ENCODE results near the gene POU2F1.
A peak's percentile ranks its signal among the peaks of the same experiment; 100 is the strongest.

Gene POU2F1

GRCh38 chr1:167387251-167387910 is 166.7 kb downstream of the POU2F1 start:
- ATAC-seq (replicated peaks; ENCODE audit: extremely low read depth, poor library complexity, severe bottlenecking), result no peak
- peaks cover 24% of the 10 kb centered on the region for H3K36me3 Mint-ChIP-seq (ENCODE audit: insufficient read depth)

GRCh38 chr1:167388976-167389375 is 168.3 kb downstream of the POU2F1 start:
- no peak overlapping the region for H3K4me3 Mint-ChIP-seq
- DNase-seq (ENCODE audit: low spot score in 2 of 2) (no peak), ATAC-seq (replicated peaks; ENCODE audit: extremely low read depth, poor library complexity, severe bottlenecking) (no peak)
- no peaks in the 10 kb centered on the region for H3K9me3 Mint-ChIP-seq
- peaks cover 21% of the 10 kb centered on the region for H3K36me3 Mint-ChIP-seq (ENCODE audit: insufficient read depth)
- H3K27ac Mint-ChIP-seq (ENCODE audit: low read depth), result no peak overlapping the region
- H3K4me1 Mint-ChIP-seq, result no peaks in the 10 kb centered on the region
- no peaks in the 10 kb centered on the region for H3K27me3 Mint-ChIP-seq

More at GRCh38 chr1:167387251-167387910, 166.7 kb downstream of the POU2F1 start:
- no peak overlapping the region for H3K27ac Mint-ChIP-seq (ENCODE audit: low read depth)
- H3K9me3 Mint-ChIP-seq, result no peaks in the 10 kb centered on the region
- H3K4me1 Mint-ChIP-seq, result no peaks in the 10 kb centered on the region
- no peaks in the 10 kb centered on the region for H3K27me3 Mint-ChIP-seq
- no peak for DNase-seq (ENCODE audit: low spot score in 2 of 2)
- H3K4me3 Mint-ChIP-seq, result no peak overlapping the region

DNA sequence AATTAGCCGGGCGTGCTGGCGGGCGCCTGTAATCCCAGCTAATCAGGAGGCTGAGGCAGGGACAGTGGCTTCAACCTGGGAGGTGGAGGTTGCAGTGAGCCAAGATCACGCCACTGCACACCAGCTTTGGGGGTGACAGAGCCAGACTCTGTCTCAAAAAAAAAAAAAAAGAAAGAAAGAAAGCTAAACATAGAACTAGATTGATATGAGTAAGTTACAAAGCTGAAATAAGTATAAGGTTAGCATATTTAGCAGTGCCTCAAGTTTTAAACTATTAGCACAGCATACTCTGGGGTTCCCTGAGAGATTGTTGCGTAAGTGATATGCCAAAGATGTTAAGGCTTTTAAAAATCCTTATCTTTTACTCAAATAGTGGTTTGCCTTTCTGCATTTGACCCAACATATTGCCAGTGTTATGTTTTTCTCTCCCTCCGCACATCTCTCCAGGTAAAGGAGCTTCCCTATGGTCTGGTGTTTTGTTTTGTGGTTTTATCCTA is 171.6 kb downstream of the POU2F1 start:
- H3K27ac Mint-ChIP-seq (ENCODE audit: low read depth), result no peak overlapping the region
- no peak for ATAC-seq (replicated peaks; ENCODE audit: extremely low read depth, poor library complexity, severe bottlenecking)
- no peak overlapping the region for H3K4me3 Mint-ChIP-seq
- H3K36me3 Mint-ChIP-seq (ENCODE audit: insufficient read depth), result peaks cover 14% of the 10 kb centered on the region
- H3K27me3 Mint-ChIP-seq, result no peaks in the 10 kb centered on the region
- no peaks in the 10 kb centered on the region for H3K9me3 Mint-ChIP-seq
- DNase-seq (ENCODE audit: low spot score in 2 of 2), result no peak
- no peaks in the 10 kb centered on the region for H3K4me1 Mint-ChIP-seq

DNA sequence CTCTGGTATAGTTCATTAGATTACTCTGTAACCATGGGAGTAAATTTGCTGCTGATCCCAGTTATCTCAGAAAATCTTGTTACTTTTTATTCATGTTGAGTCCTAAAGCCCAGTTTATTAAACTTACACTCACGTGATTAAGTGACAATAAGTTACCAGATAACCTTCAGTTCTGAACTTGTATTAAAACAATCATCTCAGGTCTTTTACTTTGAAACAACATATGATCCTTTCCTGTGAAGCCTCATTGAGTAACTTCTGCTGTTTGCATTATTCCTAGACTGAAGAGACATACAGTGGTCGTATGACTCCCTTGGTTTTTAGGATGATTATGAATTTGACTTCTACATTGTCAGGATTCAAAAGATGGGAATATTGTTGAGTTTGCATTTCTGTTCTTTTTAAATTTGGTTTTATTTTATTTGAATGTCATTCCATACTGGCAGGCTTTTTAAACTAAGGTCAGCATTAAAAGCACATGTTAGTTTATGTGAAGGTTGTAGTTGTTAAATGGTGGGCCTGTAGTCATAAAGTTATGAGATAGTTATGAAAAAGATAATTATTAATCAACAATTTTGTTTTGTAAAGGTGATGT is 179.8 kb downstream of the POU2F1 start:
- no peak for DNase-seq (ENCODE audit: low spot score in 2 of 2)
- no peak overlapping the region for H3K4me3 Mint-ChIP-seq
- no peak overlapping the region for H3K27ac Mint-ChIP-seq (ENCODE audit: low read depth)
- H3K4me1 Mint-ChIP-seq, result no peaks in the 10 kb centered on the region
- H3K9me3 Mint-ChIP-seq, result no peaks in the 10 kb centered on the region
- ATAC-seq (replicated peaks; ENCODE audit: extremely low read depth, poor library complexity, severe bottlenecking), result no peak
- peaks cover 15% of the 10 kb centered on the region for H3K36me3 Mint-ChIP-seq (ENCODE audit: insufficient read depth)
- H3K27me3 Mint-ChIP-seq, result no peaks in the 10 kb centered on the region

DNA sequence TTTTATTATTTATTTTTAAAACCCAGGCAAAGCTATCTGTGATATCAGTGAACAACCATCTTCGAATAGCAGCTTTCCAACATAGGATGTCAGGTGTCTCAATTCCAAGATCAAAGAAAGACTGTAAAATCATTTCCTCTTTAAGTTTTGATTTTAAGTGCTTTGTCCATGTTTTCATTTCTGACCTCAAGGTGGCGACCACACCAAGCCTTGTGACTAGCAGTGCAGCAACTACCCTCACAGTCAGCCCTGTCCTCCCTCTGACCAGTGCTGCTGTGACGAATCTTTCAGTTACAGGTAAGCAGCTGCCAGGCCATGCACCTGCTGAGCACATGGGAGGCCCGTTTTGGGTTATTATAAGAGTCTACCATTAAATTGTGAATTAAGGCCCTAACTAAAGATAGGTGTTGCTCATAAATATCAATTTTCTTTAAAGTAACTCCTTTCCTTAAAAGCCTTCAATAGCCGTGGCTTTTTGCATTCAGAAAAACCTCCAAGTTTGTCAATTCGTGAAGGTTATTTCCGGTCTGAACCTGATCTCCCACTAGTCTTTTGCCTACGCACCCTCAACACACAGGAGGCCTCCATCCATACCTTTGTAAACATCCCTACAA is 180.7 kb downstream of the POU2F1 start:
- DNase-seq (ENCODE audit: low spot score in 2 of 2) (peak in 1 of 2 donors; percentile 19), ATAC-seq (replicated peaks; ENCODE audit: extremely low read depth, poor library complexity, severe bottlenecking) (peak; percentile 52)
- H3K9me3 Mint-ChIP-seq, result no peaks in the 10 kb centered on the region
- H3K36me3 Mint-ChIP-seq (ENCODE audit: insufficient read depth), result peaks cover 22% of the 10 kb centered on the region
- H3K27me3 Mint-ChIP-seq, result no peaks in the 10 kb centered on the region
- no peaks in the 10 kb centered on the region for H3K4me1 Mint-ChIP-seq
- H3K27ac Mint-ChIP-seq (ENCODE audit: low read depth), result no peak overlapping the region
- H3K4me3 Mint-ChIP-seq, result no peak overlapping the region

- Mint-ChIP-seq H3K9me3 (no peaks in the 10 kb centered on the region), H3K4me1 (no peaks in the 10 kb centered on the region), H3K27ac (ENCODE audit: low read depth) (no peak overlapping the region), H3K36me3 (ENCODE audit: insufficient read depth) (peaks cover 17% of the 10 kb centered on the region), H3K27me3 (no peaks in the 10 kb centered on the region), H3K4me3 (no peak overlapping the region)
- ATAC-seq (replicated peaks; ENCODE audit: extremely low read depth, poor library complexity, severe bottlenecking) (no peak), DNase-seq (ENCODE audit: low spot score in 2 of 2) (no peak)
Measured at GRCh38 chr1:167404161-167404888, 183.6 kb downstream of the POU2F1 start.

GRCh38 chr1:167404908-167405307 is 184.2 kb downstream of the POU2F1 start:
- no peak overlapping the region for H3K4me3 Mint-ChIP-seq
- H3K4me1 Mint-ChIP-seq, result no peaks in the 10 kb centered on the region
- ATAC-seq (replicated peaks; ENCODE audit: extremely low read depth, poor library complexity, severe bottlenecking) (no peak), DNase-seq (ENCODE audit: low spot score in 2 of 2) (no peak)
- H3K9me3 Mint-ChIP-seq, result no peaks in the 10 kb centered on the region
- peaks cover 17% of the 10 kb centered on the region for H3K36me3 Mint-ChIP-seq (ENCODE audit: insufficient read depth)
- H3K27ac Mint-ChIP-seq (ENCODE audit: low read depth), result no peak overlapping the region
- H3K27me3 Mint-ChIP-seq, result no peaks in the 10 kb centered on the region

DNA sequence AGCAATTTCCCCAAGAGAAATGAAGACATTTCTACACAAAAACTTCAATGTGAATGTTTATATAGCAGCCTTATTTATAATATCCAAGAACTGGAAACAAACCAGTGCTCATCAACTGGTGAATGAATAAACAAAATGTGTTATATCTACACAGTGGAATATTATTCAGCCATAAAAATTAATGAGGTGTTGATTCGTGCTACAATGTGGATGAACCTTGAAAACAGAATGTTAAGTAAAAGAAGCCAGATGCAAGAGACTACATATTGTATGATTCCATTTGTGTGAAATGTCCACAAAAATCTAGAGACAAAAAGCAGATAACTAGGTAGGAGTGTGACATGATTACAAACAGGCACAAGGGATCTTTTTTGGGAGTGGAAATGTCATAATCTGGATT is 187.7 kb downstream of the POU2F1 start:
- no peaks in the 10 kb centered on the region for H3K27me3 Mint-ChIP-seq
- no peak overlapping the region for H3K4me3 Mint-ChIP-seq
- H3K4me1 Mint-ChIP-seq, result no peaks in the 10 kb centered on the region
- peaks cover 12% of the 10 kb centered on the region for H3K36me3 Mint-ChIP-seq (ENCODE audit: insufficient read depth)
- H3K9me3 Mint-ChIP-seq, result no peaks in the 10 kb centered on the region
- ATAC-seq (replicated peaks; ENCODE audit: extremely low read depth, poor library complexity, severe bottlenecking) (no peak), DNase-seq (ENCODE audit: low spot score in 2 of 2) (no peak)
- no peak overlapping the region for H3K27ac Mint-ChIP-seq (ENCODE audit: low read depth)

GRCh38 chr1:167409183-167409582 is 188.5 kb downstream of the POU2F1 start:
- Mint-ChIP-seq H3K27me3 (no peaks in the 10 kb centered on the region), H3K4me1 (no peaks in the 10 kb centered on the region), H3K27ac (ENCODE audit: low read depth) (peak overlapping the region; percentile 36), H3K36me3 (ENCODE audit: insufficient read depth) (peaks cover 12% of the 10 kb centered on the region), H3K4me3 (no peak overlapping the region), H3K9me3 (no peaks in the 10 kb centered on the region)
- no peak for ATAC-seq (replicated peaks; ENCODE audit: extremely low read depth, poor library complexity, severe bottlenecking)
- DNase-seq (ENCODE audit: low spot score in 2 of 2), result no peak

GRCh38 chr1:167412072-167412471 is 191.4 kb downstream of the POU2F1 start:
- H3K27ac Mint-ChIP-seq (ENCODE audit: low read depth), result no peak overlapping the region
- H3K9me3 Mint-ChIP-seq, result no peaks in the 10 kb centered on the region
- ATAC-seq (replicated peaks; ENCODE audit: extremely low read depth, poor library complexity, severe bottlenecking) (no peak), DNase-seq (ENCODE audit: low spot score in 2 of 2) (no peak)
- H3K4me3 Mint-ChIP-seq, result no peak overlapping the region
- peaks cover 11% of the 10 kb centered on the region for H3K36me3 Mint-ChIP-seq (ENCODE audit: insufficient read depth)
- no peaks in the 10 kb centered on the region for H3K4me1 Mint-ChIP-seq
- no peaks in the 10 kb centered on the region for H3K27me3 Mint-ChIP-seq

DNA sequence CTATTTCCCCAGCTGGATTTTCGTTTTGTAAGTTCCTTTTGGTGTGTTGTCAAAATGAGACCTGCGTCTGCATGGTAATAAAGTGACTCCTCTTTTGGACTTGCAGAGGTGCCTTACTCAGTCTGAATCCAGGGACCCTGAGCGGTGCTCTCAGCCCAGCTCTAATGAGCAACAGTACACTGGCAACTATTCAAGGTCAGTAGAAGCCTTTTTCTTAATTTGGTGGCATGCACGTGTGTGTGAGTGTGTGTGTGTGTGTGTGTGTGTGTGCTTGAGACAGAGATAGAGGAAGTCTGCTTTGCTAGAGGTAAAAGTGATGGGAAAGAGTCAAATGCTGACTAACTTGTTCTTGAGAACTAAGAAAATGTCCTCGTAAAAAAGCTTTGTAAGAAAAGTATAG is 192.2 kb downstream of the POU2F1 start:
- peaks cover 17% of the 10 kb centered on the region for H3K36me3 Mint-ChIP-seq (ENCODE audit: insufficient read depth)
- H3K4me1 Mint-ChIP-seq, result no peaks in the 10 kb centered on the region
- H3K4me3 Mint-ChIP-seq, result no peak overlapping the region
- H3K27ac Mint-ChIP-seq (ENCODE audit: low read depth), result peak overlapping the region; percentile 3
- no peaks in the 10 kb centered on the region for H3K27me3 Mint-ChIP-seq
- no peak for DNase-seq (ENCODE audit: low spot score in 2 of 2)
- no peaks in the 10 kb centered on the region for H3K9me3 Mint-ChIP-seq
- no peak for ATAC-seq (replicated peaks; ENCODE audit: extremely low read depth, poor library complexity, severe bottlenecking)

- no peak for ATAC-seq (replicated peaks; ENCODE audit: extremely low read depth, poor library complexity, severe bottlenecking)
- no peak overlapping the region for H3K4me3 Mint-ChIP-seq
- H3K9me3 Mint-ChIP-seq, result no peaks in the 10 kb centered on the region
- H3K4me1 Mint-ChIP-seq, result no peaks in the 10 kb centered on the region
- no peak for DNase-seq (ENCODE audit: low spot score in 2 of 2)
- H3K27me3 Mint-ChIP-seq, result no peaks in the 10 kb centered on the region
- H3K27ac Mint-ChIP-seq (ENCODE audit: low read depth), result no peak overlapping the region
- peaks cover 18% of the 10 kb centered on the region for H3K36me3 Mint-ChIP-seq (ENCODE audit: insufficient read depth)
Measured at GRCh38 chr1:167413328-167413727, 192.6 kb downstream of the POU2F1 start.
